Right ventricle myocardium superior (tissue), 1 donor: Measurements from ENCODE around the gene MAML3. TPM values are rescaled to one million over a fixed set of nuclear protein-coding genes. Genes with fewer than 3 reads are reported as not detected.
A peak's percentile ranks its signal among the peaks of the same experiment; 100 is the strongest.

Experiments used
- ATAC-seq: fragments of 200-7000 bp; cut with Tn5 transposase; one replicate; pipeline ENCODE4 v1.9.1; 2020; ENCODE audit warnings: mild to moderate bottlenecking; ENCODE audit not compliant: poor library complexity
- DNase-seq: peaks from one replicate; pipeline ENCODE4 v3.0.0-alpha.2; 2020
- intact Hi-C: fragments of 100-400 bp; cut with DNase I; formaldehyde crosslinking; loops from one replicate; pipeline ENCODE4 v1.11.2; 2022
- total RNA-seq: library from RNA; stranded (reverse); fragmentation: NEBNext Ultra II Directional; extraction: Animal tissue kit (Norgen Biotek cat#: 25700); gene quantifications from one replicate; pipeline ENCODE4 v1.2.1, GENCODE V29; 2021
- donor health status: DM: no; HTN: yes; CAD: no; lungs with severe emphysema.

Gene MAML3
- total RNA-seq, 1 donor from 2014 or later, result 2.4 TPM

DNA sequence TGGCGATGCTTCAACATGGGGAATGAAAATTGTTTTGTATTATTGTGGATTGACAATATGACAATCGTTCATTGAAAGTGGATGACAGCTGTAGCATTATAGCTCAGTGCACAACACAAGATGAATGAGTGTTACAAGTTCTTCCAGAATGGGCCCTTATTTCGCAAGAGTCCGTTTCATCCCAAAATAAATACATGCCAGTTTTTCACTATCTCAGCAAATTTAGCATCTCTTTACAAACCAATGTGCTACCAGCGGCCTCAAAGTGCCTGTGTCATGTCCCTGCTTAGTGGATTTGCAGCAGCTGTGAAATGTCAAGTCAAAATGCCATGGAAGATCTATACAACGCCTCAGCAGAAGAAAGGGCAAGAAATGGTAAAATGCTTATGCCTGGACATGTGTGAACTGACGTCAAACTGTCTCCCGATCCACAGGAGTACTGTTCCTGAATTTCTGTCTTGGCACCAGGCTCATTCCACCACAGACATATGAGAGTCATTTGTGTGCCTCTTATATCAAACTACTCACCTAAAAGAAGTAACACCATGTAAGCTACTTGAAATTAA, 109.6 kb downstream of the MAML3 start:
- intact Hi-C loops, result no loop called here
- ATAC-seq, result no peak
- DNase-seq, result no peak

DNA sequence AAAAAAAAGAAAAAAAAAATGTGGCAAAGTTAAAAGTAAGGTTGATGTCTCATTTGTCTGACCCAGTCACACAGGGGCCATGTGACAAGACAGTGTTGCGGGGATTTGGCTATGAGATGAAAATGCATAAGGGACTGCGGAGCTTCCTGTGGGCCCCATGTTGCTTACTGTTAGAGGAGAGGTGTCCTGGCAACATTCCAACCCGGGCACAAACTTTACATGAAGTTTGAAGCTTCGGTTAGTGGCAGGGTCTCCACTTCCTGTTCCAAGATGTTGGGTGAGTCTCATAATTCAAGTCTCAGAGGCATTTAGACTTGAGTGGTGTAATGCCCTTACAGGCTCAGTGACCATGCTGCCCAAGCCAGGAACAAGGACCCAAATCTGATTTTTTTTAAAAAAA, 111.3 kb downstream of the MAML3 start:
- no peak for ATAC-seq
- intact Hi-C loops, result no loop called here

GRCh38 chr4:140038031-140038533, 115.9 kb downstream of the MAML3 start:
- ATAC-seq, result no peak
- intact Hi-C loops, result no loop called here
- DNase-seq, result no peak

More for the DNA sequence above, 111.3 kb downstream of the MAML3 start:
- no peak for DNase-seq

- intact Hi-C loops, result no loop called here
- ATAC-seq (no peak), DNase-seq (no peak)
Measured at GRCh38 chr4:140037353-140038030, 116.5 kb downstream of the MAML3 start.

DNA sequence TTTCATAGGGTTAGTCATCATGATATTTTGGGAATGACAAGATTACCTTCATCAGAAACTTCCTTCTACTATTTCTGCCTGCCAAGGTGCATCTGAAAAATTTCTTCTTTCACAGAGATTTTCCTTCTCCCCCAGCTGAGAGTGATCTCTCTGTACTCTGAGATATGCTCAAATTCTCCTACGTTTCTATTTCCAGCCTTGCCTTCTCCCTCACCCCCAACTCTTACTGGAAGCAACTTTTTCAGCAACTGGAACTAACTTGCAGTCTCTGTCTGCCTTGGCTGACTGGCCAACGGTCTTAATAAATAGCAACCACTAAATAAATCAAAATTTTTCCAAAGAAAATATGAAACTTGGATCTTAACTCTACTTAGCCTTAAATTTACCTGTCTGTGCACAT, 122.3 kb downstream of the MAML3 start:
- DNase-seq, result no peak
- intact Hi-C loops, result no loop called here
- no peak for ATAC-seq

DNA sequence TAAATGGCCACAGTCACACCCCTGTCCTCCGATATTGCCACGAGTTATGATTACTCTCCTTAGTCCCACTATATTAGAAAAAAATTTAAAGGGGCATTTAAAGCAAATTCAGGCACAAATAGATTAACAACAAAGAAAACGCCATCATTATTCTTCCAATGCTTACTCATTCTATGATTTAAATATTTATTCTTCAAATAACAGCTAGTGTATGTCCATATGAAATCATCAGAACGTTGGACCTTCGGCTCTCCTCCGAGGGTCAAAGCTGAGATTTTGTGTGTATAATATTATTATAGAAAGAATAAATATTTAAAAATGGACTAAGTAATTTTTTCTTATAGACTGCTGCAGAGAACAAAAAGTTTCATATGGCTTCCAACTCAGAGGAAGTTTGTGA, 122.9 kb downstream of the MAML3 start:
- intact Hi-C loops, result no loop called here
- no peak for ATAC-seq

GRCh38 chr4:140028676-140029517, 125.1 kb downstream of the MAML3 start:
- DNase-seq, result no peak
- ATAC-seq, result no peak
- intact Hi-C loops, result no loop called here

More for the DNA sequence above, 122.9 kb downstream of the MAML3 start:
- no peak for DNase-seq

GRCh38 chr4:140028101-140028500, 125.9 kb downstream of the MAML3 start:
- intact Hi-C loops, result no loop called here
- ATAC-seq (no peak), DNase-seq (no peak)

- intact Hi-C loops, result no loop called here
- no peak for DNase-seq
- no peak for ATAC-seq
Measured at GRCh38 chr4:140027101-140027500, 126.9 kb downstream of the MAML3 start.

- ATAC-seq, result no peak
- intact Hi-C loops, result no loop called here
- DNase-seq, result no peak
Measured at GRCh38 chr4:140025470-140025869, 128.5 kb downstream of the MAML3 start.

GRCh38 chr4:140020457-140021361, 133.3 kb downstream of the MAML3 start:
- ATAC-seq, result no peak
- no peak for DNase-seq
- intact Hi-C loops, result no loop called here

DNA sequence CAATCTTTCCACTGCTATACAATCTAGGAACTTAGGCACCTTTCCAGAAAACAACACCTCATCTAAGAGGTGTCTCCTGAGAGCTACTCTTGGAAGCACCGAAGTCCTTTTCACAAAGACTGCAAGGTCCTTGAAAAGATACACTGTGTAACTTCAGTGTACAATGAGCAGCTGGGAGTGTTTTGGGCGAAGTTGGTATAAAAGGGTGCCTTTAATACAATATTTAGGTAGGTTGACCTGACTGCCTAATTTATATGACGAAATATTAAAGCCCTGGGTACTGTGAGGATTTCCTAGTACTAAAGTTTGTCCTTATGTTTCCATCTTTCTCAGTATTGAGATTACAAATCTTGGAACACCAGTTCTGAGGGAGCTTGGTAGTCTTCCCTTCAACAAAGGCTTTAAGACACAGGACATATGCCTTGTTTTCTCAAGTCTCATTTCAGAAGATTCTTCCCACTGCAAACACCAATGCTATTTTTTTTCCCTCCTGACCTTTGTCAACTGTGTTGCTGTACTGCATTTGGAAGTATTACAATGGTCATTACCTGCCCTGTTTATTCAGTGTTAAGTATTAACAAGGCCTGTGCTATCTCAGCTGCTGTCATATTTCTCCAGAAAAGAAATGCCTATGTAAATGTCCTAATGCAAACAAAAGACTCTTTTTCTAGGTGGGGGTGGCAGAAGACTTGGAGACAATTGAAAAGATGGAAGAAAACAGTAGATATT, 134.2 kb downstream of the MAML3 start:
- ATAC-seq (peak; percentile 63), DNase-seq (no peak)
- intact Hi-C loops, result loop anchor here (10.0 kb wide), 1 partner anchor 305 kb away; no protein-coding TSS in a partner anchor

GRCh38 chr4:140018931-140019618, 134.9 kb downstream of the MAML3 start:
- intact Hi-C loops, result loop anchor here (10.0 kb wide), 1 partner anchor 306 kb away; no protein-coding TSS in a partner anchor
- no peak for DNase-seq
- no peak for ATAC-seq

DNA sequence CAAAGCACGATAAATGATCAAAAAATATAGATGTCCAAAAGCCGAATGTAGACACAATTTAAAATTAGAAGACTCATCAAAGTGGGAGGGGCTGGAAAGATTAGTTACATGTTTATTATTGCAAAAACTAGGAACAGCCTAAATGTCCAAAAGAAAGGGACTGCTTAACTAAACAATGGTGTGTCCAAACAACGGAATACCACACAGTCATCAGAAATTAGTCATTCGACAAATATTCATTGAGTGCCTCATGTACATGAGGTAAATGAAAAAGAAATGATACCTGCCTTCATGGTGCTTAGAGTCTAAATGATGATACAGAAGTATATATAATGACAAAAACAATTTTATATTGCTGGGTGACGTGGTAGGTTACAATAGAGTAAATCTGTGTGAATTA, 139.7 kb downstream of the MAML3 start:
- intact Hi-C loops, result loop anchor here (5.0 to 10.0 kb wide), 2 partner anchors 238 to 311 kb away; no protein-coding TSS in a partner anchor
- no peak for DNase-seq
- ATAC-seq, result no peak

DNA sequence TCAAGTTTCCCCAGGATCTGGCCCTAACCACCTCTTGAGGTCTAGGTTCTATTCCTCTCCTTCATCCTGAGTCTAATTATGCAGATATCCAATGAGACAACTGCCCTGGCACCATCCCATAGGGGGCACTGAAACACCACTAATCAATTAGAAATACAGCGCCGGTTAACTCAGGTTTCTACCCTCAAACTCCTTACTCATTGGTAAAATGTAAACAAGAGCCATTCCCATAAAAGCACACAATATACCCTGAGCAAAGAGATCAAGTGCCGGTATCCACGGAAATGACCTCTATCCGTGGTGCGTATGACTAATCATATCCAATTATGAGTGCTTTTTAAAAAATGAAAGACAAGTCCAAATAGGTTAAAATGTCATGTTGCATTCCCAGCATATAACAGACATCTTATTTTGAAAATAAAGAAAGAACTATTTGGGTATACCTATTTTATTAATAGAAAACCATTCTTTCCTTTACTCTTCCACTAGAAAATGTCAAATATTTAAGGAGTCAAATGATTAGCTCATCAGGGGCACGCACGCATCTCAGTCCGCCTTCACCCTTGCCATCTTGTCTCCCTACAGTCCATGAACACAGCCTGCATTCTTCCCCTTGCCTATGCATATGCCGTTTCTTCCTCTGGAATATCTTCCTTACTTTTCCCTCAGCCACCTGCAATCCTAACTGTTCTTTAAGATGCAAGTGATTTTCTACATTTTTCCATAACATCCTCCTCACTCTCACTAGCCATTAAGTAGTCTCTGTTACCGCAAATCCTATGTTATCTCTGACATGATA, 141.1 kb downstream of the MAML3 start:
- ATAC-seq (peak; percentile 97), DNase-seq (peak; percentile 53)
- intact Hi-C loops, result loop anchor here (5.0 to 10.0 kb wide), 2 partner anchors 239 to 312 kb away; no protein-coding TSS in a partner anchor

DNA sequence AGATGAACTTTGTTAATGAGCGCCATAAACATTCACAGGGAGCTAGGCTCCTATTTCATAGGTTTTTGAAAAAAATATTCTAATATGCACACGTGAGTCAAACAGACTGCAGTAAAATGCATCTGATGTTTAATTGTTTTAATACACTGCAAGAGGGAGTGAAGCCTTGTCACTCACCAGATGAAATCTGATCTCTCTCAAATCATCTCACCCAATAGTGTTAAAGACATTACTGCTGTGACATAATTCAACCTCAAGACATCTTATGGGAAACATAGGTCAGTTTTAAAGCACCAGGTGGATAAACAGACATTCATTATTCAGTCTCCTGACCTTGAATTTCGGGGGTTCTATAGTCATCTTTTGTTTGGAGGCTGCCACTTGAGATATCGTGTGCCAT, 148.3 kb downstream of the MAML3 start:
- DNase-seq (no peak), ATAC-seq (no peak)
- intact Hi-C loops, result loop anchor here (10.0 kb wide), 1 partner anchor 271 kb away; no protein-coding TSS in a partner anchor
